Neural progenitor cell (in vitro differentiated cells): Measurements from ENCODE around the gene ABHD11.

Source experiments
- CTCF ChIP-seq: fragments of 200-600 bp; sonication (generic); IDR thresholded peaks from 2 replicates; pipeline ENCODE4 v1.5.1; 2017; ENCODE audit warnings: antibody characterized with exemption, mild to moderate bottlenecking
- EZH2 ChIP-seq: fragments of 200-600 bp; sonication (generic); IDR thresholded peaks from 2 replicates; pipeline ENCODE4 v1.6.1; 2017; ENCODE audit warnings: antibody characterized with exemption, mild to moderate bottlenecking, moderate library complexity
- EZH2phosphoT487 ChIP-seq: fragments of 200-600 bp; sonication (generic); IDR thresholded peaks from 2 replicates; pipeline ENCODE4 v1.6.1; 2017; ENCODE audit warnings: antibody characterized with exemption

- TF ChIP-seq CTCF (no peak), EZH2 (no peak), EZH2phosphoT487 (no peak)
These were observed 10.1 kb downstream of the ABHD11 start for GRCh38 chr7:73728551-73728950.
